Mesothelial cell of epicardium (in vitro differentiated cells): ENCODE results near the gene FGF2. TPM values are rescaled to one million over a fixed set of nuclear protein-coding genes. Genes with fewer than 3 reads are reported as not detected.
"Not testable (repeated sequence)": the region's sequence is repeated elsewhere in the genome, so short reads cannot be mapped to it uniquely, and the experiment has no call there.

ENCODE experiments used
- DNase-seq, 2 experiments: peaks; one replicate each; pipeline ENCODE4 v3.0.0; 2021; ENCODE audit warnings: low spot score in 2 of 2; ENCODE audit not compliant: unreplicated experiment in 2 of 2
- H3K27ac Mint-ChIP-seq: 2 replicates; pipeline ENCODE4 v1.8.0; 2021; ENCODE audit warnings: mixed read lengths
- H3K27me3 Mint-ChIP-seq: 2 replicates; pipeline ENCODE4 v1.8.0; 2021; ENCODE audit warnings: low read depth, mixed read lengths
- H3K36me3 Mint-ChIP-seq: 2 replicates; pipeline ENCODE4 v1.8.0; 2021; ENCODE audit warnings: mixed read lengths
- H3K4me1 Mint-ChIP-seq: 2 replicates; pipeline ENCODE4 v1.8.0; 2021; ENCODE audit warnings: mixed read lengths
- H3K4me3 Mint-ChIP-seq: 2 replicates; pipeline ENCODE4 v1.8.0; 2021; ENCODE audit warnings: mild to moderate bottlenecking, moderate library complexity, mixed read lengths
- H3K9me3 Mint-ChIP-seq: 2 replicates; pipeline ENCODE4 v1.8.0; 2021; ENCODE audit warnings: mixed read lengths
- total RNA-seq: library from RNA; stranded (reverse); gene quantifications from 3 replicates; pipeline ENCODE4 v1.2.1, GENCODE V29; 2021
- TF ChIP-seq, protein P1 (sequence below): fragments of 200-600 bp; sonication (generic); IDR thresholded peaks from one replicate; pipeline ENCODE4 v1.5.0; 2021; ENCODE audit warnings: antibody characterized with exemption; ENCODE audit not compliant: unreplicated experiment

The FGF2 gene
- total RNA-seq, 1 donor from 2014 or later = 11.3 TPM

DNA sequence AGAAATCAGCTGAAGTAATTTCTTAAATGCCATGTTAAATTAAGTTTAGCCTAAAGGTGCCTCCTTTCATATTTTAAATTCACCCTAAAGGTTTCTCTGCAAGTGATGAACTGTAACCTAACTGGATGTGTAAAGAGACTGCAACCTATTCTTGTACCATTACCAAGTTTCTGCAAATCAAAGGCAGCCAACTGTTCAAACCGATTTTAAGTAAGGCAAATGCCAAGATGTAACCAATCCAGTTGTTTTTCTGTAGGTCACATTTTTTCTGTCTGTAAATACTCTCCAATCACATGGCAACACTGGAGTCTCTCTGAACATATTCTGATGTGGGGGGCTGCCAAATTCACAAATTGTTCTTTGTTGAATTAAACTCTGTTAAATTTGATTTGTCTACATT, 42.4 kb upstream of the FGF2 start:
- H3K4me1 Mint-ChIP-seq = peaks cover 15% of the 10 kb centered on the region
- H3K27ac Mint-ChIP-seq = peak overlapping the region; percentile 62
- H3K27me3 Mint-ChIP-seq = no peaks in the 10 kb centered on the region
- DNase-seq = no peak
- peaks cover 15% of the 10 kb centered on the region for H3K9me3 Mint-ChIP-seq
- H3K4me3 Mint-ChIP-seq = no peak overlapping the region
- no peaks in the 10 kb centered on the region for H3K36me3 Mint-ChIP-seq
- TF ChIP-seq, protein P1, sequence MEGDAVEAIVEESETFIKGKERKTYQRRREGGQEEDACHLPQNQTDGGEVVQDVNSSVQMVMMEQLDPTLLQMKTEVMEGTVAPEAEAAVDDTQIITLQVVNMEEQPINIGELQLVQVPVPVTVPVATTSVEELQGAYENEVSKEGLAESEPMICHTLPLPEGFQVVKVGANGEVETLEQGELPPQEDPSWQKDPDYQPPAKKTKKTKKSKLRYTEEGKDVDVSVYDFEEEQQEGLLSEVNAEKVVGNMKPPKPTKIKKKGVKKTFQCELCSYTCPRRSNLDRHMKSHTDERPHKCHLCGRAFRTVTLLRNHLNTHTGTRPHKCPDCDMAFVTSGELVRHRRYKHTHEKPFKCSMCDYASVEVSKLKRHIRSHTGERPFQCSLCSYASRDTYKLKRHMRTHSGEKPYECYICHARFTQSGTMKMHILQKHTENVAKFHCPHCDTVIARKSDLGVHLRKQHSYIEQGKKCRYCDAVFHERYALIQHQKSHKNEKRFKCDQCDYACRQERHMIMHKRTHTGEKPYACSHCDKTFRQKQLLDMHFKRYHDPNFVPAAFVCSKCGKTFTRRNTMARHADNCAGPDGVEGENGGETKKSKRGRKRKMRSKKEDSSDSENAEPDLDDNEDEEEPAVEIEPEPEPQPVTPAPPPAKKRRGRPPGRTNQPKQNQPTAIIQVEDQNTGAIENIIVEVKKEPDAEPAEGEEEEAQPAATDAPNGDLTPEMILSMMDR = no peak

DNA sequence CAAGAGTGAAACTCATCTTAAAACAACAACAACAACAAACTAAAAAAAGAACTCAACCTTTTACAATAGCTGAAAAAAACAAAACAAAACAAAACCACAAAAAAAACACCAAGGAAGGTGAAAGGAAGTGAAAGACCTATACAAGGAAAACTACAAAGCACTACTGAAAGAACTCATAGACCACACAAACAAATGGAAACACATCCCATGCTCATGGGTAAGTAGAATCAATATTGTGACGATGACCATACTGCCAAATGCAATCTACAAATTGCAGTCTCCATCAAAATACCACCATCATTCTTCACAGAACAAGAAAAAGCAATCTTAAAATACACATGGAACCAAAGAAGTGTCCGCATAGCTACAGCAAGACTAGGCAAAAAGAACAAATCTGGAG, 41.5 kb upstream of the FGF2 start:
- Mint-ChIP-seq H3K36me3 (no peaks in the 10 kb centered on the region), H3K27me3 (no peaks in the 10 kb centered on the region), H3K27ac (no peak overlapping the region), H3K4me3 (no peak overlapping the region), H3K9me3 (peaks cover 15% of the 10 kb centered on the region), H3K4me1 (peaks cover 15% of the 10 kb centered on the region)
- TF ChIP-seq, protein P1 = no peak
- no peak for DNase-seq

DNA sequence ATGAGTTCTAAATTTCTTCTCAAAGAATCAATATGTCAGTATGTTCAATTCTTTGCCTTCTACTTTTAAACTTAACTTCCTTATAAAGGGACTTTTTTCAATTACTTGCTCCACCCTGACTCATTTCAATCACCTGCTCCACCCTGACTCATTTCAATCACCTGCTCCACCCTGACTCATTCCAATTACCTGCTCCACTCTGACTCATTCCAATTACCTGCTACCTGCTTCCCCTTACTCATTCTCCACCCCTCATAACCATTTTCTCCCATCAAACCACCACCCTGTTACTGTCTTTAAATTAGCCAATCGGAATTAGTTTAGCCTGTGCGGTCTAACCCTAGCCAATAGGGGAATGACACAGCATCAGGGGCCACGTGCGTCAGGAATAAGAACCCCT, 40.3 kb upstream of the FGF2 start:
- peaks cover 15% of the 10 kb centered on the region for H3K9me3 Mint-ChIP-seq
- H3K27me3 Mint-ChIP-seq, DNase-seq, H3K27ac Mint-ChIP-seq, H3K4me3 Mint-ChIP-seq, H3K36me3 Mint-ChIP-seq: not testable (repeated sequence)
- peaks cover 15% of the 10 kb centered on the region for H3K4me1 Mint-ChIP-seq

- not testable (repeated sequence) for H3K27ac Mint-ChIP-seq, H3K4me3 Mint-ChIP-seq, H3K36me3 Mint-ChIP-seq, DNase-seq, H3K27me3 Mint-ChIP-seq
- H3K9me3 Mint-ChIP-seq = peaks cover 15% of the 10 kb centered on the region
- peaks cover 15% of the 10 kb centered on the region for H3K4me1 Mint-ChIP-seq
Measured at GRCh38 chr4:122786920-122787319, 39.7 kb upstream of the FGF2 start.

DNA sequence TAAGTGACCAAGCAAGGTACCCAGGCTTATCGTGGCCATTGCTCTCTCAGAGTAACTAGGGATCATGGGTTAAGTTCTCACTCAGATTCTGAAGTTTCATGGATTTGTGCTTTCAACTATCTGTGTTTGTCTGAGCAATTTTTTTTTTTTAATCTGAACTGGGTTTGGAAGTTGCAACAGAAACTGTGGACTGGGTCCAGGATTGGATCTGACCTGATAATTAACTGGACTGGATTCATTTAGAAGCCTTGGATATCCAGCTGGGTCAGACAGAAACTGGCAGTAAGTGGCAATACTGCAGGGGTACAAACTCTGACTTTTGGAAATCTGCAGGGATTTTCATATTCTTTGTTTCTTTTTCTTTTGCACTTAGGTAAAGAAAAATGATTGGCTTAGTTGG, 38.7 kb upstream of the FGF2 start:
- H3K36me3 Mint-ChIP-seq = no peaks in the 10 kb centered on the region
- H3K4me3 Mint-ChIP-seq = no peak overlapping the region
- TF ChIP-seq, protein P1 = no peak
- H3K4me1 Mint-ChIP-seq = peaks cover 14% of the 10 kb centered on the region
- H3K27me3 Mint-ChIP-seq = no peaks in the 10 kb centered on the region
- H3K27ac Mint-ChIP-seq = no peak overlapping the region
- H3K9me3 Mint-ChIP-seq = peaks cover 15% of the 10 kb centered on the region
- no peak for DNase-seq

DNA sequence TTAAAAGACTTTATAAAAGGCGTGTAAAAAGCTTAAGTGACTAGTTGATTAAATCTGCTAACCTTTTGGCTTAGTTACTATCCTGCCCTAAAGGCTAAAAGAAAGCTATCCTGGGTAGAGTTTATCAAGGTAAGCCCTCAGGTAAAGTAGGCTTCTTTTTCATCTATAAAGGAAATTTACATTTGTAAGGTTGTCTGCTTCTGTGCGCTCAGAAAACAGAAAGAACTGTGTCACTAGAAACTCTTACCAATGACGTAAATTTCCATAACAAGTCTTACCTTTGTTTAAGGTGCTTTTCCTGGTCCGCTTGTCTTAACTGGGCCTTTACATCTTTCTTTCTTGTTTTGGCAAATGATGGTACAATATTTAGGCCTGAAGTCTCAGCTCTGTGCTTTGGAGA, 37.7 kb upstream of the FGF2 start:
- H3K36me3 Mint-ChIP-seq = no peaks in the 10 kb centered on the region
- H3K4me3 Mint-ChIP-seq = no peak overlapping the region

DNA sequence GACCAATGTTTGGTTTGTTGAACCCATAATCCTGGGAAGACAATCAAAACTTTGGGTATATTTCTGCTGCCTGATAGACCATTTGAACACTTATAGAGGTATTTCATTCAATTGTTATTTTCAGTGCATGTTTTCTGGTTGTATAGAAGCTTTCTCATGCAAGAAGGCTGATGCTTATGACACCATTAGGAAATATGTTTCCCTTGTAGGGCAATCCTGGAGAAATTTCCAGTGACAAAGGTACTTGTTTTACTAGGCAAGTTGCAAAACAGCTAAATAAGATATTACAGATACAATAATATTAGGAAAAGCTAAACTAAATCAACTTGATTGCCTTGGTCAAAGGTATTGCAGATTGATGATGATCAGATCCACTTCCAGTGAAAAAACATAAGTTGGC, 32.8 kb upstream of the FGF2 start:
- peaks cover 19% of the 10 kb centered on the region for H3K4me1 Mint-ChIP-seq
- TF ChIP-seq, protein P1 = no peak
- H3K4me3 Mint-ChIP-seq = no peak overlapping the region
- H3K36me3 Mint-ChIP-seq = no peaks in the 10 kb centered on the region
- H3K9me3 Mint-ChIP-seq = no peaks in the 10 kb centered on the region
- no peak for DNase-seq
- no peaks in the 10 kb centered on the region for H3K27me3 Mint-ChIP-seq
- H3K27ac Mint-ChIP-seq = no peak overlapping the region

More for the DNA sequence above, 37.7 kb upstream of the FGF2 start:
- no peaks in the 10 kb centered on the region for H3K27me3 Mint-ChIP-seq
- H3K27ac Mint-ChIP-seq = no peak overlapping the region
- TF ChIP-seq, protein P1 = no peak
- H3K4me1 Mint-ChIP-seq = peaks cover 4% of the 10 kb centered on the region
- no peak for DNase-seq
- H3K9me3 Mint-ChIP-seq = peaks cover 15% of the 10 kb centered on the region
